Omental fat pad (tissue), 4 donors: ENCODE results near the gene TRAF3IP3. TPM values are rescaled to one million over a fixed set of nuclear protein-coding genes. Genes with fewer than 3 reads are reported as not detected.
"Not testable (repeated sequence)": the region's sequence is repeated elsewhere in the genome, so short reads cannot be mapped to it uniquely, and the experiment has no call there.

ENCODE experiments used
- ATAC-seq: fragments of 150-250 bp; one replicate; pipeline ENCODE4 v1.9.1; 2016; ENCODE audit warnings: mild to moderate bottlenecking, moderate library complexity; ENCODE audit not compliant: low FRiP score
- DNase-seq: peaks from one replicate; pipeline ENCODE4 v3.0.0-alpha.2; 2019; ENCODE audit warnings: low spot score
- CTCF ChIP-seq, 3 donors: fragments of 450-650 bp; IDR thresholded peaks; one replicate each; pipeline ENCODE4 v1.5.1; 2016 to 2017; ENCODE audit warnings: antibody characterized with exemption in 3 of 3, mild to moderate bottlenecking in 3 of 3, moderate library complexity in 2 of 3
- total RNA-seq, 4 donors: library from RNA; depleted of rRNA; stranded (reverse); fragments of >200 nt; gene quantifications; one replicate each; pipeline ENCODE4 v1.1.0, GENCODE V29; 2016

Gene TRAF3IP3
- total RNA-seq, 4 donors from 2014 or later = 2.5 to 9.0 (median 3.6) TPM

GRCh38 chr1:209787551-209787950, 31.7 kb downstream of the TRAF3IP3 start:
- ATAC-seq (no peak), DNase-seq (no peak)
- TF ChIP-seq CTCF (IDR thresholded peaks at IDR 0.05) = no peak

- no peak for DNase-seq
- no peak for ATAC-seq
- TF ChIP-seq CTCF (IDR thresholded peaks at IDR 0.05) = no peak
Measured at GRCh38 chr1:209789245-209789644, 33.4 kb downstream of the TRAF3IP3 start.

- ATAC-seq (no peak), DNase-seq (no peak)
- TF ChIP-seq CTCF (IDR thresholded peaks at IDR 0.05) = no peak
Measured at GRCh38 chr1:209790286-209791193, 34.7 kb downstream of the TRAF3IP3 start.

GRCh38 chr1:209791920-209792319, 36.1 kb downstream of the TRAF3IP3 start:
- ATAC-seq (no peak), DNase-seq (no peak)
- no peak for TF ChIP-seq CTCF (IDR thresholded peaks at IDR 0.05)

GRCh38 chr1:209793711-209794110, 37.9 kb downstream of the TRAF3IP3 start:
- DNase-seq, ATAC-seq: not testable (repeated sequence)

GRCh38 chr1:209797978-209798639, 42.3 kb downstream of the TRAF3IP3 start:
- DNase-seq (no peak), ATAC-seq (no peak)
- no peak for TF ChIP-seq CTCF (IDR thresholded peaks at IDR 0.05)

GRCh38 chr1:209800984-209801834, 45.4 kb downstream of the TRAF3IP3 start:
- no peak for ATAC-seq
- TF ChIP-seq CTCF (IDR thresholded peaks at IDR 0.05) = no peak
- no peak for DNase-seq
